NT2/D1 (cell line): ENCODE measurements around the gene SLC16A13.

Experiments
- YY1 ChIP-seq: IDR thresholded peaks from 2 replicates; pipeline ENCODE4 v1.6.1; 2011; ENCODE audit not compliant: insufficient read length, insufficient read depth
- ZNF274 ChIP-seq: IDR thresholded peaks from 2 replicates; pipeline ENCODE4 v1.6.1; 2011; ENCODE audit warnings: mild to moderate bottlenecking, low read depth, low read length

DNA sequence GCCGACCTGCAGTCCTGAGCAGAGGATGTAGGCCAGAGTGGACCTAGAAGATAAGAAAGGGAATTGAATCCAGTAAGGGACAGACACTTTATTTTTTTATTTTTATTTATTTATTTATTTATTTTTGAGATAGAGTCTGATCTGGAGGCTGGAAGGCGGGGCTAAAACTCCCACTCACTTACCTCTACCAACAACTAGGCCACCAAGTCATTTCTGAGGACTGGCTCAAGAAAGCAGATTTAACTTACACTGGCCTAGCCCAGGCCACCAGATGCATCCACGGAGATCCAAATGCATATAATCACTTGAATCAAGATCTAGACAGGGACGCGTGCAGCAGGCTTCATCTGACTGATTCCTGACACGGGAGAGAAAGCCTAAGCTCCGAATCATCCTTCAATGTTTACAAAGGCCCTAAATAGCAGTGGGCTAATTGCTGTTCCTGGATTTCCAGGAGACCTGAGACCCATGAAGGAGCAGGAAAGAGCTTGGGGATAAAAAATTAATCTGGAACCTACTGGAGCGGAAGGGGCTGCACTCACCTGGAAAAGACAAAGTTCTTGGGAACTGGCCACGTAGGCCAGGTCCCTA is 41.1 kb upstream of the SLC16A13 start:
- TF ChIP-seq ZNF274 (no peak), YY1 (no peak)
